Fibroblast of lung (primary cell): Measurements from ENCODE around the gene PDAP1. TPM values are rescaled to one million over a fixed set of nuclear protein-coding genes. Genes with fewer than 3 reads are reported as not detected.
"Not testable (repeated sequence)": the region's sequence is repeated elsewhere in the genome, so short reads cannot be mapped to it uniquely, and the experiment has no call there.

Source experiments
- DNase-seq, 2 donors: peaks; one replicate each; pipeline versions ENCODE4 v3.0.0 to v3.0.0-alpha.2; 2010; ENCODE audit warnings: low read depth in 2 of 2
- H2AFZ ChIP-seq: 2 replicates; pipeline ENCODE4 v1.5.1; 2012; ENCODE audit warnings: low read length, control low read depth, inconsistent platforms
- H3K27ac ChIP-seq: 2 replicates; pipeline ENCODE4 v1.5.1; 2011; ENCODE audit warnings: low read length, control low read depth; ENCODE audit not compliant: insufficient read depth
- H3K27me3 ChIP-seq: 2 replicates; pipeline ENCODE4 v1.5.1; 2011; ENCODE audit warnings: mild to moderate bottlenecking, low read length; ENCODE audit not compliant: control insufficient read depth, insufficient read depth
- H3K36me3 ChIP-seq: 2 replicates; pipeline ENCODE4 v1.5.1; 2011; ENCODE audit warnings: low read length; ENCODE audit not compliant: control insufficient read depth, insufficient read depth
- H3K4me1 ChIP-seq: 2 replicates; pipeline ENCODE4 v1.5.1; 2011; ENCODE audit warnings: low read length; ENCODE audit not compliant: control insufficient read depth, insufficient read depth; ENCODE audit errors: extremely low read depth
- H3K4me2 ChIP-seq: 2 replicates; pipeline ENCODE4 v1.5.1; 2011; ENCODE audit warnings: low read length, control low read depth; ENCODE audit not compliant: insufficient read depth; ENCODE audit errors: extremely low read depth
- H3K4me3 ChIP-seq, 4 experiments: fragments of 200-600 bp in 1 of 4; sonication (generic) in 1 of 4; replicated peaks in 1 of 4; 2 replicates each; pipeline ENCODE4 v1.5.1; 2011 to 2016; ENCODE audit warnings: low read length in 4 of 4, low read depth in 3 of 4, mild to moderate bottlenecking in 3 of 4, control low read depth in 2 of 4, inconsistent platforms in 1 of 4, mixed read lengths in 1 of 4; ENCODE audit not compliant: insufficient read depth in 1 of 4; ENCODE audit errors: control extremely low read depth in 1 of 4
- H3K79me2 ChIP-seq: 2 replicates; pipeline ENCODE4 v1.5.1; 2012; ENCODE audit warnings: mild to moderate bottlenecking, low read length, inconsistent platforms; ENCODE audit not compliant: control insufficient read depth, insufficient read depth
- H3K9ac ChIP-seq: 2 replicates; pipeline ENCODE4 v1.5.1; 2011; ENCODE audit warnings: mild to moderate bottlenecking, low read length, control low read depth; ENCODE audit not compliant: insufficient read depth
- H3K9me3 ChIP-seq: 2 replicates; pipeline ENCODE4 v1.5.1; 2012; ENCODE audit warnings: low read depth, low read length; ENCODE audit not compliant: control insufficient read depth, insufficient read depth
- H4K20me1 ChIP-seq: 2 replicates; pipeline ENCODE4 v1.5.1; 2011; ENCODE audit warnings: low read length; ENCODE audit not compliant: control insufficient read depth, insufficient read depth; ENCODE audit errors: extremely low read depth
- EZH2 ChIP-seq: IDR thresholded peaks from 2 replicates; pipeline ENCODE4 v1.5.1; 2012; ENCODE audit warnings: low read length, control low read depth, mild to moderate bottlenecking; ENCODE audit errors: missing control alignments
- polyA plus RNA-seq, 2 donors: library from polyadenylated mRNA; depleted of rRNA in 1 of 2; stranded (reverse) in 1 of 2; unstranded in 1 of 2; fragments of >200 nt; gene quantifications; 2 replicates each; pipeline ENCODE4 v1.2.1, GENCODE V29; 2011 to 2012; ENCODE audit warnings: missing spikeins in 1 of 2
- total RNA-seq: library from RNA; depleted of rRNA; stranded (reverse); fragments of >200 nt; gene quantifications from 2 replicates; pipeline ENCODE4 v1.2.1, GENCODE V29; 2014
- TF ChIP-seq, protein P1 (sequence below), 2 donors: IDR thresholded peaks in 1 of 2; conservative IDR thresholded peaks in 1 of 2; 1 replicate in 1 of 2; 2 replicates in 1 of 2; pipeline ENCODE4 v1.5.1; 2011 to 2012; ENCODE audit warnings: low read length in 2 of 2, control low read depth in 1 of 2, inconsistent platforms in 1 of 2, low read depth in 1 of 2, mild to moderate bottlenecking in 1 of 2

The PDAP1 gene
- total and polyA plus RNA-seq, 2 donors (not counting 1 experiment from before 2014, with no cell fraction given) = 29.6 to 105 TPM

DNA sequence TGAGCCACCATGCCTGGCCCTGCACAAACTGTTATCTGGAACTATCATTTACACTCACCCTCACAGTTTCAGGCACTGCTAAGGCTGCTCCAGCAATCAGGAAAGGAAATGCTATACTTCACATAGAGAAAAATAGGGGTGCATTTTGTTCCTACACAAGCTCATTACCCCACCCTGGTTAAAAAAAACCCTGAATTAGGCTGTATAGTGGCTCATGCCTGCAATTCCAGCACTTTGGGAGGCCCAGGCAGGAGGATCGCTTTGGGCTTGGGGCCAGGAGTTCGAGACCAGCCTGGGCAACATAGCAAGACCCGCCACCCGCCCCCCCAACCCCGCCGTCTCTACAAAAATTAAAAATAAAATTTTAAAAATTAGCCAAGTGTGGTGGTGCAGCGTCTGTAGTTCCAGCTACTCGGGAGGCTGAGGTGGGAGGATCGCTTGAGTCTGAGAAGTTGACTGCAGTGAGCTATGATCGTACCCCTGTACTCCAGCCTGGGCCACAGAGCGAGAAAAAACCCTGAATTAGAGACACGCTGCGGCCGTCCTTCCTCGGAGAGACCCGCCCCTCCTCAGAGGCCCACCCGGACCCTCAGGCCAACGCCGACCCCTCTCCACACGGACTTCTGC lies 29.7 kb upstream of the PDAP1 start:
- Histone ChIP-seq H3K79me2 (peaks cover 34% of the 10 kb centered on the region), H3K4me1 (peaks cover 10% of the 10 kb centered on the region), H3K27ac (peak overlapping the region; percentile 80), H3K9ac (peak overlapping the region; percentile 83), H3K27me3 (no peaks in the 10 kb centered on the region), H3K36me3 (no peaks in the 10 kb centered on the region), H3K4me2 (peak overlapping the region; percentile 75), H2AFZ (peak overlapping the region; percentile 79), H3K9me3 (no peaks in the 10 kb centered on the region), H4K20me1 (no peaks in the 10 kb centered on the region), H3K4me3 (peak overlapping the region; percentile 87 to 98 (median 95))
- no peak for TF ChIP-seq EZH2
- TF ChIP-seq, protein P1, sequence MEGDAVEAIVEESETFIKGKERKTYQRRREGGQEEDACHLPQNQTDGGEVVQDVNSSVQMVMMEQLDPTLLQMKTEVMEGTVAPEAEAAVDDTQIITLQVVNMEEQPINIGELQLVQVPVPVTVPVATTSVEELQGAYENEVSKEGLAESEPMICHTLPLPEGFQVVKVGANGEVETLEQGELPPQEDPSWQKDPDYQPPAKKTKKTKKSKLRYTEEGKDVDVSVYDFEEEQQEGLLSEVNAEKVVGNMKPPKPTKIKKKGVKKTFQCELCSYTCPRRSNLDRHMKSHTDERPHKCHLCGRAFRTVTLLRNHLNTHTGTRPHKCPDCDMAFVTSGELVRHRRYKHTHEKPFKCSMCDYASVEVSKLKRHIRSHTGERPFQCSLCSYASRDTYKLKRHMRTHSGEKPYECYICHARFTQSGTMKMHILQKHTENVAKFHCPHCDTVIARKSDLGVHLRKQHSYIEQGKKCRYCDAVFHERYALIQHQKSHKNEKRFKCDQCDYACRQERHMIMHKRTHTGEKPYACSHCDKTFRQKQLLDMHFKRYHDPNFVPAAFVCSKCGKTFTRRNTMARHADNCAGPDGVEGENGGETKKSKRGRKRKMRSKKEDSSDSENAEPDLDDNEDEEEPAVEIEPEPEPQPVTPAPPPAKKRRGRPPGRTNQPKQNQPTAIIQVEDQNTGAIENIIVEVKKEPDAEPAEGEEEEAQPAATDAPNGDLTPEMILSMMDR (conservative IDR thresholded peaks at IDR 0.05 in 1 of 2, IDR thresholded peaks at IDR 0.05 in 1 of 2; ENCODE audit: low read depth in 1 of 2, low read length in 2 of 2) = no peak
- DNase-seq = no peak

DNA sequence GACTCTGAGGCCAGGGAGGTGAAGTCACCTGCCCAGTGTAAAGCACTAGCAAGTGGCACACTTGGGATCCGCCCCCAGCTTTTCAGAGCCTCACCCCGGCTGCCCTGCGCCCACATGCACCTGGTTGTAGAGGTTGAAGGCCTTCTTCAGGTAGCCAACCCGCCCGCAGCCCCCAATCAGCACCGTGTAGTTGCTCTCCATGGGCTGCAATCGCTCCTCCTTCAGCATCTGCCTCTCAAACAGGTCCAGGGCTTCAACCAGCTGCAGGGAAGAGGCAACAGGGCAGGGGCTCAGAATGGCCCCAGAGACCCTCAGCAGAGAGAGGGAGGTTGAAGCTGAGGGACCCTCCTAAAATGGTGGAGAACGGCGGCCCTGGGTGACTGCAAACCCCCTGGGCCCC lies 24.8 kb upstream of the PDAP1 start:
- Histone ChIP-seq H3K27ac (no peak overlapping the region), H3K36me3 (peaks cover 6% of the 10 kb centered on the region), H4K20me1 (no peaks in the 10 kb centered on the region), H3K4me3 (no peak overlapping the region), H3K27me3 (no peaks in the 10 kb centered on the region), H3K4me1 (peaks cover 5% of the 10 kb centered on the region), H3K9me3 (no peaks in the 10 kb centered on the region), H3K9ac (no peak overlapping the region), H3K4me2 (no peak overlapping the region), H3K79me2 (peaks cover 7% of the 10 kb centered on the region), H2AFZ (no peak overlapping the region)
- no peak for TF ChIP-seq EZH2
- TF ChIP-seq, protein P1 (conservative IDR thresholded peaks at IDR 0.05 in 1 of 2, IDR thresholded peaks at IDR 0.05 in 1 of 2; ENCODE audit: low read depth in 1 of 2, low read length in 2 of 2) = no peak
- DNase-seq = no peak

DNA sequence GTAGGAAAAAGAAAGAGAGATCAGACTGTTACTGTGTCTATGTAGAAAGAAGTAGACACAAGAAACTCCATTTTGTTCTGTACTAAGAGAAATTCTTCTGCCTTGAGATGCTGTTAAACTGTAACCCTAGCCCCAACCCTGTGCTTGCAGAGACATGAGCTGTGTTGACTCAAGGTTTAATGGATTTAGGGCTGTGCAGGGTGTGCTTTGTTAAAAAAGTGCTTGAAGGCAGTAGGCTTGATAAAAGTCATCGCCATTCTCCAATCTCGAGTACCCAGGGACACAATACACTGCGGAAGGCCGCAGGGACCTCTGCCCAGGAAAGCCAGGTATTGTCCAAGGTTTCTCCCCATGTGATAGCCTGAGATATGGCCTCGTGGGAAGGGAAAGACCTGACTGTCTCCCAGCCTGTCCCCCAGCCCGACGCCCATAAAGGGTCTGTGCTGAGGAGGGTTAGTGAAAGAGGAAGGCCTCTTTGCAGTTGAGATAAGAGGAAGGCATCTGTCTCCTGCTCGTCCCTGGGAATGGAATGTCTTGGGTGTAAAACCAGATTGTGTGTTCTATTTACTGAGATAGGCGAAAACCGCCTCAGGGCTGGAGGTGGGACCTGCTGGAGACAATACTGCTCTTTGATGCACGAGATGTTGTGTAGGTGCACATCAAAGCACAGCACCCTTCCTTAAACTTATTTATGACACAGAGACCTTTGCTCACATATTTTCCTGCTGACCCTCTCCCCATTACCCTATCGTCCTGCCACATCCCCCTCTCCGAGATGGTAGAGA lies 23.6 kb upstream of the PDAP1 start:
- DNase-seq, H3K4me2 ChIP-seq, H3K9ac ChIP-seq, H3K9me3 ChIP-seq, H3K79me2 ChIP-seq, H3K27me3 ChIP-seq, H4K20me1 ChIP-seq, H3K4me1 ChIP-seq, H3K27ac ChIP-seq, H3K4me3 ChIP-seq, H2AFZ ChIP-seq, H3K36me3 ChIP-seq: not testable (repeated sequence)
